ENCODE results near the gene PIGV.
"Not testable (repeated sequence)": the region's sequence is repeated elsewhere in the genome, so short reads cannot be mapped to it uniquely, and the experiment has no call there.

PIGV gene

GRCh38 chr1:26827663-26828062, 39.9 kb downstream of the PIGV start:
- peak overlapping the region; percentile 70 for H3K4me3 ChIP-seq (ENCODE audit: low read length)
- no peak for DNase-seq (ENCODE audit: low read depth, low spot score)

- DNase-seq (ENCODE audit: low read depth, low spot score): no peak
- H3K4me3 ChIP-seq (ENCODE audit: low read length): no peak overlapping the region
Observed at GRCh38 chr1:26828411-26828991, 40.8 kb downstream of the PIGV start.

- no peak overlapping the region for H3K4me3 ChIP-seq (ENCODE audit: low read length)
- no peak for DNase-seq (ENCODE audit: low read depth, low spot score)
Observed at GRCh38 chr1:26829184-26829911, 41.6 kb downstream of the PIGV start.

GRCh38 chr1:26831059-26831458, 43.3 kb downstream of the PIGV start:
- no peak overlapping the region for H3K4me3 ChIP-seq (ENCODE audit: low read length)
- DNase-seq (ENCODE audit: low read depth, low spot score): no peak

- DNase-seq (ENCODE audit: low read depth, low spot score): no peak
- H3K4me3 ChIP-seq (ENCODE audit: low read length): no peak overlapping the region
Observed at GRCh38 chr1:26831546-26832248, 43.9 kb downstream of the PIGV start.

- no peak overlapping the region for H3K4me3 ChIP-seq (ENCODE audit: low read length)
- DNase-seq (ENCODE audit: low read depth, low spot score): no peak
Observed at GRCh38 chr1:26832249-26832960, 44.7 kb downstream of the PIGV start.

DNA sequence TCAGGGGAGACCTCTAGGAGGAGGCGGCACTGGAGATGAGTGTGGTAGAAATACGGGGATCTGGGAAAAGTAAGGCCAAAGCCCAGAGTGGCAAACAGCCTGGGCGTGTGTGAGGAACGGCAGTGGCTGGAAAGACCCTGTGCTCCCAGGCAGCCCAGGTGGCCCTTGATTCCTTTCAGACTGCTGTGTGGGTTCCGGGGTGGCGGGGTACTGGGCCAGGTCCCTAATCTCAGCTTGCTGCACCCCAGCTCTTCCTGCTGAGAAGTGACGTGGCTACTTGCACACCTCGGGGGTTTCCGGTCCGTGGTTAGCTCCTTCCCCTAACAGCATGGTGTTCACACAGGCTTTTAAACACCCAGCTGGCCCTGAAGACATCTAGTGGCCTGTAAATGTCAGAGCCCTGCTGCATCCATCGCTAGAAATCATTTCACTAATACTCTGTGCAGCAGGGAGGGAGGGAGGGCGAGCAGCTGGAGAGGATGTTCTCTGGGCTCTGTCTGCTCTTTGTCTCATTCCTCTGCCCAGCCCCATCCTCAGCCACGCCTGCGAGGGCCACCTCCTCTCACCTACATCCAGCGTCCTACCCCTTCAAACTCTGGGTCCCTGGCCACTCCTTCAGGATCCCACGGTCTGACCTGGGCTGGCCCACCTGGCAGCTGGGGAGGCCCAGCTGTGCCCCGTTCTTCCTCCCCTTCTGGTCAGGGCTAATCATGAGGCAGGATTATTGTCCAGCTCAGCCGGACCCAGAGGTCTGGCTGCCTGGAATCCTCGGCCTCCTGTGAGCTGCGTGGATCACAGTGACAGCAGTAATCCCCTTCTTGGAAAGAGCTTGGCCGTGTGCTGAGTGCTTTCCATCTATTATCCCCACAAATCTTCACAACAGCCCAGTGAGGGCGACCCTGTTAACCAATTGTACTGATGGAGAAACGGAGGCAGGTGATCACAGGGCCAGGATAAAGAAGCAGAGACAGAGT, 46.0 kb downstream of the PIGV start:
- DNase-seq (ENCODE audit: low read depth, low spot score): peak; percentile 94

GRCh38 chr1:26837665-26838064, 49.9 kb downstream of the PIGV start:
- DNase-seq (ENCODE audit: low read depth, low spot score); H3K4me3 ChIP-seq (ENCODE audit: low read length): not testable (repeated sequence)

More for the DNA sequence above, 46.0 kb downstream of the PIGV start:
- peak overlapping the region; percentile 13; the same call in 1 of the 2 replicates for H3K4me3 ChIP-seq (ENCODE audit: low read length)

- DNase-seq (ENCODE audit: low read depth, low spot score): no peak
- H3K4me3 ChIP-seq (ENCODE audit: low read length): no peak overlapping the region
Observed at GRCh38 chr1:26838474-26839338, 51.0 kb downstream of the PIGV start.

DNA sequence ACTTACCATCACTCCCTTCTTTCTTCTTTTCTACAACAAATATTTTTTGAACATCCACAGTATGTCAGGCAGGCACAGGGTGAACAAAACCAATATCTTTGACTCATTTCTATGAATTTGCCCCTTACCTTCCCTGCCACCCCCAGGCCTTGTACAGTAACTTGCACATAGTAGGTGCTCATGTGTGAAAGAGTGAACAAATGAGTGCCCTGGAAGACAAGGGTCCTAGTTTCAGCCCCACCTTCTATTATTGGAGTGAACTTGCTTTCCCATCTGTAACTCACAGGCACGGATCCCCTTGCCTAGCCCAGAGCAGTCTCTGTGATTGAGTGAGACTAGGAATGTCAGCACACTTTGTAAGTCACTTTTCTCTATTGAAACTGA, 51.6 kb downstream of the PIGV start:
- DNase-seq (ENCODE audit: low read depth, low spot score): no peak
- H3K4me3 ChIP-seq (ENCODE audit: low read length): no peak overlapping the region

GRCh38 chr1:26839779-26840178, 52.0 kb downstream of the PIGV start:
- no peak for DNase-seq (ENCODE audit: low read depth, low spot score)

GRCh38 chr1:26844424-26845196, 56.9 kb downstream of the PIGV start:
- no peak overlapping the region for H3K4me3 ChIP-seq (ENCODE audit: low read length)
- no peak for DNase-seq (ENCODE audit: low read depth, low spot score)

More at GRCh38 chr1:26839779-26840178, 52.0 kb downstream of the PIGV start:
- no peak overlapping the region for H3K4me3 ChIP-seq (ENCODE audit: low read length)

GRCh38 chr1:26847826-26848225, 60.1 kb downstream of the PIGV start:
- H3K4me3 ChIP-seq (ENCODE audit: low read length); DNase-seq (ENCODE audit: low read depth, low spot score): not testable (repeated sequence)
